SH-SY5Y (cell line): ENCODE results near the gene PTK6.

Source experiments
- GATA2 ChIP-seq: IDR thresholded peaks from 2 replicates; pipeline ENCODE4 v1.6.1; 2011; ENCODE audit warnings: mild to moderate bottlenecking, low read depth, low read length
- GATA3 ChIP-seq: IDR thresholded peaks from 2 replicates; pipeline ENCODE4 v1.6.1; 2011; ENCODE audit warnings: low read depth, mild to moderate bottlenecking, low read length, moderate library complexity

DNA sequence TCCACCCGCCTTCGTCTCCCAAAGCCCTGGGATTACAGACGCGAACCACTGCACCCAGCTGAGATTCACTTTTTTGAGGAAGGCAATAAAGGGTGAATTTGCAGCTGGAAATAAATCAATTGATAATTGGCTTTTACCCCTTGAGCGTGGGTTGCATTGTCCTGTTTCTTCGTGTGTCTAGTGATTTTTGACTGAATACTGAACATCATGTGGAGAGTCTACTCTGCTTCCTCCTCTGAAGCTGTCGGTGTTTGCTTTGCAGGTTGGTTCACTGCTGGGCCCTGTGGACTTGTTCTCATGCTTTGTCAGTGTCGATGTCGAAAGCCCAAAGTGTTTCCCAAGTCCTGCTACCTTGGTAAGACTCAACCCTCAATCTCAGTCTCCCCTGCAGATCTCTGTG lies 32.5 kb downstream of the PTK6 start:
- no peak for TF ChIP-seq GATA2
- TF ChIP-seq GATA3, result no peak
